GM12892 (cell line): Measurements from ENCODE around the gene HIKESHI.

ENCODE experiments used
- POLR2A ChIP-seq: IDR thresholded peaks from 2 replicates; pipeline ENCODE4 v1.6.1; 2011; ENCODE audit warnings: low read depth, low read length, control low read depth
- TAF1 ChIP-seq: IDR thresholded peaks from 2 replicates; pipeline ENCODE4 v1.6.1; 2011; ENCODE audit warnings: low read depth, mild to moderate bottlenecking, control low read depth, low read length, borderline replicate concordance

- no peak for TF ChIP-seq POLR2A
- TF ChIP-seq TAF1, result no peak
Observed at GRCh38 chr11:86259730-86260129, 42.3 kb upstream of the HIKESHI start.
